ENCODE data around the gene CAMK1D.

Gene CAMK1D

DNA sequence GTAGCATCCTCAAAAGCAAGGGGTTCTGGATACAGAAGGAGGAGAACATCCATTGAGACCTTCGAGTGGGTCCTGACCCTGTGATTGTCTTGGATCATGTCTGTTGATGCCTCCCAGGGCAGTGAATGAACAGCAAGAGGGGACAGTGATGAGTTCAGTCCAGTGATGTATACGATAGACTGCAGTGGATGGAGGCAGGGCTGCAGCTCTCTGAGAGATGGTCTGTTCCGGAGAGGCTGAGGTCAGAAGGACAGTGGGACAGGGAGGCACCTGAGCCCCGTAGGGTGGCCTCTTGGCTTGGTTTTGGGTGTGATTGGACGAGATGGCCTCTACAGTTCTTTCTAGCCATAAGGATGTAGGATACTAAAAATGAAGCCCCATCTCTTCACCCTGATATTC lies 280.4 kb downstream of the CAMK1D start:
- H3K27ac Mint-ChIP-seq, result peak overlapping the region in 1 of 2 donors; percentile 52
- H3K27me3 Mint-ChIP-seq, result no peaks in the 10 kb centered on the region
- ATAC-seq, result no peak
- peaks cover 24% of the 10 kb centered on the region for H3K4me1 Mint-ChIP-seq
- DNase-seq, result no peak
- no peak overlapping the region for H3K4me3 Mint-ChIP-seq
- H3K9me3 Mint-ChIP-seq, result no peaks in the 10 kb centered on the region

DNA sequence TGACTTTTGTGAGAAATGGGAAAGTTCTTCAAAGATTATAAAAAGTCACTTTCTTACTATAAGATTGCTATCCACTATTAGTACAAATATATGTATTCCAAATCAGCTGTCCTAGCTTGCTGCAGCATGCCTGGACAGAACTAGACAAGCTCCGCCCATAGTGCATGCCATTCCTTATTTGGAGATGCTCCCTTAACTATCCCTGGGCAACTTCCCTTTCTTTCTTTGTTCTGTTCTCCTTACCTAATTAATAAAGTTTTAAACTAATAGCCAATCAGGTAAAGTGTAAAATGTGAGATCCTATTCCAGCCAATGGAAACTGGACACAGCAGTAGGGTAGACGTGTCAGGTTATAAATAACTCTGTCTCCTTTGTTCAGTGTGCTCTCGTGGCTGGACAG lies 281.9 kb downstream of the CAMK1D start:
- Mint-ChIP-seq H3K27ac (no peak overlapping the region), H3K4me1 (peaks cover 34% of the 10 kb centered on the region), H3K27me3 (no peaks in the 10 kb centered on the region), H3K4me3 (no peak overlapping the region), H3K9me3 (no peaks in the 10 kb centered on the region)
- DNase-seq, result no peak
- ATAC-seq, result no peak

DNA sequence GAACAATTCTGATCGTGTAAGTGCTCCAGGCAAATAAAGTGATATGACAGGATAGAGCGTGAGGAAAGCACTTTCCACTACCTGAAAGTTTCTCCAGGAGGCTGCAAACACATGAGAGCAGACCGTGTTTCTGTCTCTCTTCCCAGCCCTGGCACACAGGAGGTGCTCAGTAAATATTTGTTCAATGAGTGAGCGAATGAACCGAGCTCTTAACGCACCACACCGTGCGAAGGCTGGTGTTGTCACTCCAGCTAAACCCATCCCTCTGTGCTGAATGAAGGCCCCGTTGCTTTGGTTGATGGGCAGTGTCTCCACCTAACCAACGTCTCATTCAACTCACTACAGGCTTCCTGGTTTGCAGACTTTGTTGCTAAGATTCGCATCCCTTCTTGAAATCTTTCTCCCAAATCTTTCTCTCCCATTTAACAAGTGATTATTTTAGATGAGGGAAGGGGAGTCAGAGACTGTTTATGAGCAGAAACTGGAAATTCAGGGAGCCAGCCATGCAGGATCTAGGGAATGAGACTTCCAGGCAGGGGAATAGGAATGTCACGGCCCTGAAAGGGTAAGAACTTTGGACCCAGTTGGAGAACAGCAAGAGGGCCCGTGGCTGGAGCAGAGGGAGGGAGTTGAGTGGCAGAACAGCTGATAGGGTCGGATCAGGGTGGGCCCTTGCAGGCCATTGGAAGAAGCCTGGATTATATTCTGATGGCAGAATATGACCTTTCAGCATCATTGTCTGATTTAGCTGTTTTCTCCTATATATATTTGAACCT lies 282.6 kb downstream of the CAMK1D start:
- Mint-ChIP-seq H3K4me1 (peaks cover 34% of the 10 kb centered on the region), H3K27me3 (no peaks in the 10 kb centered on the region), H3K9me3 (no peaks in the 10 kb centered on the region), H3K4me3 (no peak overlapping the region), H3K27ac (peak overlapping the region in 1 of 2 donors; percentile 36)
- no peak for ATAC-seq
- no peak for DNase-seq

DNA sequence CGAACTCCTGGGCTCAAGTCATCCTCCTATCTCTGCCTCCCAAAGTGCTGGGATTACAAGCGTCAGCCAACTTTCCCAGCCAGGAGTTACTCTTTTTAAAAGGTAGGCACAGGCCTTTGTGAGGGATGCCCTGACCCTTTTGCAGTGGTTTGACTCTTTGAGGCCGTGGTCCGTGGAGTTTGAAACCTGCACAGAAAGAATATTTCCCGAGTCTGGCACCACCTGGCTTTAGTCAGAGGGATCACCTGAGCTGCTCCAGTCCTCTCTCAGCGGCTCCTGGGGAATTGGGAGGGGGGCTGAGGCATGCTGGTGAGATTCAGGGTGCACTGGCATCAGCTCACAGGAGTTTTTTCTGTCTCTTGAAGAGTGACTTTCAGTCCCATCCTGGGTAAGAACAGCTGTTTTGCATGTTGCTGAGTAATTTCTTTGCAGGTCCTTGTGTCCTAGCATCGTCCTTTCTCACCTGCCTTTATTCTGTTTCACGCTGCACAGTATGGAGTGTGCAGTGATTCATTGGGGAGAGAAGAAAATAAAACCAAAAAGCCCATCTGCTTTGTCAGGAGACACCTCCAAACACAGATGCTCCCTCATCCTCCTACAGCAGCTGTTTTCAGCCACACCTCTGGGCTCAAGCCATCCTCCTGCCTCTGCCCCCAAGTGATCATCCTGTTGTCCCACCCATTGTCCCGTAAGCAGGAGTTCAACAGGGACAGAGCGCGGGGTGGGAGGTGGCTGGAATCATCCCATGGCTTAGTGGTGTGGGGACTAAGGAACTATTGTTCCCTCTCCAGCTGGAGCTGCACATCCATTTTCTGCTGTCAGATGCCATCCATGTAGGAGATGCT lies 284.7 kb downstream of the CAMK1D start:
- Mint-ChIP-seq H3K27me3 (no peaks in the 10 kb centered on the region), H3K4me3 (no peak overlapping the region), H3K27ac (peak overlapping the region in 1 of 2 donors; percentile 51), H3K9me3 (no peaks in the 10 kb centered on the region), H3K4me1 (peaks cover 42% of the 10 kb centered on the region)
- no peak for DNase-seq
- no peak for ATAC-seq

DNA sequence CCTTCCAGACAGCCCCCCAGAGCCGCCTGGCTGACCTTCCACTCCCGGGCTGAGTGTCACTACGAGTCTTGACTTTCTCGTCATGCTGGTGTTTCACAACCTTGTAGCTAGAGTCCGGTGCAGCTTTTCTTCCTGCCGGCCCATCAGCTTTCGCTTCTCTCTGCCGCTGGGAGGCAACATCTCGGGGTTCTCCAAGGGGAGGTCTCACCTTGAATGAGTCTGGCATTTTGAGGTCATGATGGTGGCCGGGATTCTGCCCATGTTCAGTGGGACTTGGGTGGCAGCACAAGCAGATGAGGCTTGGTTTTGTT lies 285.2 kb downstream of the CAMK1D start:
- H3K9me3 Mint-ChIP-seq, result no peaks in the 10 kb centered on the region
- peak overlapping the region in 1 of 2 donors; percentile 38 for H3K4me3 Mint-ChIP-seq
- no peak for DNase-seq
- H3K4me1 Mint-ChIP-seq, result peaks cover 36% of the 10 kb centered on the region
- peak overlapping the region in 1 of 2 donors; percentile 95 for H3K27ac Mint-ChIP-seq
- ATAC-seq, result no peak
- H3K27me3 Mint-ChIP-seq, result no peaks in the 10 kb centered on the region

DNA sequence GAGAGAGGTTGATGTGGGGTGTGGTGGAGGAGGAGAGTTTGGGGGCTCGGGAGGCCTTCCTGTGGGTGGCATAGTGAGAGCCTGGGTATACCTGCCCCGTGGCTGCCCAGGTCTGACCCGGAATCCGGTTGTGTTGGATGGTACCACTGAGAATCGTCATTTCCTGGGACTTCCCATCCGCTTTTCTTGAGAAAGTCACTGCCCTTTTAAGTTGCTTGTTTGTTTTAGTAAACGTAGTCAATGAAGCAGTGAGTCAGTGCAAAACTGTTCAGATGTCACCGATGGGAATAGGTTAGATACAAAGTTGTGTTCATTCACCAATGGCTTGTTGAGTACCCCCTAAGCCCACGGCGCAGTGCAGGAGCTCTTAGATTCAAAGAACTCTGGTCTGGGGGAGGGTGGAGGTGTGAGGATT lies 285.8 kb downstream of the CAMK1D start:
- peak; percentile 67 for ATAC-seq
- Mint-ChIP-seq H3K27me3 (no peaks in the 10 kb centered on the region), H3K9me3 (no peaks in the 10 kb centered on the region), H3K4me1 (peaks cover 31% of the 10 kb centered on the region), H3K4me3 (peak overlapping the region; percentile 38 to 53), H3K27ac (peak overlapping the region; percentile 89 to 95)
- DNase-seq, result no peak

DNA sequence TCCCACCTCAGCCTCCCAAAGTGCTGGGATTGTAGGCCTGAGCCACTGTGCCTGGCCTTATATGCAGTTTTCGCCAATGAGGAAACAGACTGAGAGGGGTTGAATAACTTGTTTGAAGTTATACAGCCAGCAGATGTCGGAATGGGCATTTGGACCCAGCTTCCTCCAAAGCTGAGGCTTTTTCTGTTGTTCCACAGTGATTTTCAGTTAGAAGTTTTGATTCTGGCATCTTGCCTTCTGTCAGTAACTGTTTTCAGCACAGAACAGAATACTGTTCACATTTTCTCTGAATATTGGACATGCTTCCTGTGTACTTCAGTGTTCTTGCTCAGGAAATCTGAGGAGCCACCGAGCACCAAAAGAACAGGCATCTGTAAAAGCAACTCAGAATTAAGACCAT lies 287.2 kb downstream of the CAMK1D start:
- no peaks in the 10 kb centered on the region for H3K9me3 Mint-ChIP-seq
- H3K27me3 Mint-ChIP-seq, result no peaks in the 10 kb centered on the region
- no peak overlapping the region for H3K27ac Mint-ChIP-seq
- DNase-seq, result no peak
- no peak overlapping the region for H3K4me3 Mint-ChIP-seq
- no peak for ATAC-seq
- H3K4me1 Mint-ChIP-seq, result peaks cover 31% of the 10 kb centered on the region

DNA sequence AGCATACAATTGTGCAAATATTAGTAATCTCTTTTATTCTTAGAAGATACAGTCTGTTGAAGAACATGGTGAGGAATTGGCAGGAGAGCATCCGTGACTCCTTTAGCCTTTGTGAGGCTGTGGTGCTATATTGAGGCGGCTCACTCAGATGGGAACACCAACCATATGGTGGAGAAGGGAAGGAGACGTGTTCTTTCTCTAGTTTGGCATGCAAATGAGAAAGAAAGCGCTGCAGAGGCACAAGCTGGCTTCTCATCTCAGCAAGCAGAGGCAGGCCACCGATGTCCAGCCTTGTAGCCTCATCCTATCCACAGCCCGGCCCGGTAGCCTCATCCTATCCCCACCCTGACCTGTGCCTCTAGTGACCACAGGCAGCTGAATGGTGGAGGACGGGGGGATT lies 288.3 kb downstream of the CAMK1D start:
- no peaks in the 10 kb centered on the region for H3K27me3 Mint-ChIP-seq
- DNase-seq, result no peak
- H3K4me1 Mint-ChIP-seq, result peaks cover 31% of the 10 kb centered on the region

DNA sequence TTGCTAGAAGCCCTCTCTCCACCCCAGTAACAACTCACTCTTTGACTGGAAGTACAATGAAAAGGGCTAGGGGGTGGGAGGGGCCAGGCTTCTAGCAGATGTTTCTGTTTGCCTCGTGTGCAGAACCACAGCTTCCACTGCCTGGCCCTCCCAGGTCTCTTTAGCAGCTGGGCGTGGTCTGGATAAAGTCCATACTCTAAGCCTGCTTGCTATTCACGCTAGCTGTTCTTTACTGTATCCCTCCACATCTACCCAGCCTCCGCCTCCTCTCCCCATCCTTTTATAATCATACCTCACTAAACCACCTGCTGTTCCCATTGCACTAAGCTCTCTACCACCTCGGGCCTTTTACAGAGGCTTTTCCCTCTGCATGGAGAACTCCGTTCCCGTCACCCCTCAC lies 288.8 kb downstream of the CAMK1D start:
- Mint-ChIP-seq H3K4me3 (no peak overlapping the region), H3K27ac (no peak overlapping the region), H3K4me1 (peaks cover 31% of the 10 kb centered on the region), H3K27me3 (no peaks in the 10 kb centered on the region), H3K9me3 (no peaks in the 10 kb centered on the region)
- ATAC-seq, result peak; percentile 44
- DNase-seq, result no peak

More for the DNA sequence above, 288.3 kb downstream of the CAMK1D start:
- no peak for ATAC-seq
- H3K4me3 Mint-ChIP-seq, result no peak overlapping the region
- H3K27ac Mint-ChIP-seq, result no peak overlapping the region
- H3K9me3 Mint-ChIP-seq, result no peaks in the 10 kb centered on the region

DNA sequence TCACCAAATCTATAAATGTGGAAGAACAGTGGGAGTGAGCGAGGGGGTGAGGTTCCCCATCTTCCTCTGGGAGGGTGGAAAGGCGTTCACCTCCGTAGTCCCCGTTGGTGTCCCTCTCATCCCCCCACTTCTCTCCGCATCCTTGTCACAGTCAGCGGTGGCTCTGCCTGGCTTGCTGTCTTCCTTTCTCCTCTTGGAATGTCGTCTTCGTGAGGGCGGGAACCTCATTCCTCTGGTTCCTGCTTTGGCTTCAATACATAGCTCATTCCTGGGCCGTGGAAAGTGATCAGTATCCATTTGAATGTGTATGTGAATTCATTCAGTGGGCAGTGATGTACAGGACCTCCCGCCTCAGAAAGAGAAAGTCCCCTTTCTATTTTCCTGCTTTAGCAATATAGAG lies 289.4 kb downstream of the CAMK1D start:
- H3K27me3 Mint-ChIP-seq, result no peaks in the 10 kb centered on the region
- H3K4me3 Mint-ChIP-seq, result no peak overlapping the region
- ATAC-seq (no peak), DNase-seq (no peak)
- no peaks in the 10 kb centered on the region for H3K9me3 Mint-ChIP-seq
- peak overlapping the region in 1 of 2 donors; percentile 21 for H3K27ac Mint-ChIP-seq
- H3K4me1 Mint-ChIP-seq, result peaks cover 36% of the 10 kb centered on the region

DNA sequence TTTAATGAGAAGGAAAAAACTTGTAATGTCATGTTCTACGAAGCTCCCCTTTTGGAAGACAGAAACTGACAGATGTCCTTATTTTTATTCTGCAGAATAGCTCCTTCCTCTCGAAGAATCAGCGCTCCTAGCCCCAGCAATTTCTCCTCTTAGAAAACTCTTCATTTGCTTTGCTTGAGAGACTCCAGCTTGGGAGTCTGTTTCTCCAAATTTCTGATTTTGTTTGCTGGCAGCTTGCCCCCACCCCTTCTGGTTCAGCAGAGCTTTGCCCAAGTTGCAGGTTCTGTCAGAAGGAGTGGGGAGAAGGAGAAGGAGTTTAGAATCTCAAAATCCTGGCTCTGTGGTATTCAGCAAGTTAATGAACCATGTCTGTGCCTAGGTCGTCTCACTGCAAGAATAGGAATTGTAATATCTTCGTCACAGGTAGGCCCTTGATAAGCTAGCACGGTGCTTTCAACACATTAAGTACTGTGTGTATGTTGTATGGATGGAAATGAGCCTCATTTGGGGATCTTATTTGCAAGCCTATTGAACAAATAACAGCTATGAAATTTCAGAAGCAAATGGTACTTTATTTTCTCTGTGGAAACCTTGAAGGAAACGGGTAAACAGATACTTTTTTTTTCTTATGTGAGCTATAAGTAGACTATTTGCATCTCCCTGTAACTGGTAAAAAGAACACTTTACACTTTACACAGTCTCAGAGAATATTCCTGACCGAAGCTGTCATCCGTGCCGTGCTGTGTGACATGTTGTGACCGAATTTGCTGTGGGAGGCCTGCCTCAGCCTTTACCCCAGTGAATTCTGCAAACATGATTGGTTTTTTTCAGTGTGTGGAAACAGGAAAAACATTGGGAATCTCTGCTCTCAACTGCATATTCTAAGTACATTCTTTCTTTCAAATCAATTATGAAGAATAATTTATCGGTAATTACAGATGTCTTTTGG lies 290.9 kb downstream of the CAMK1D start:
- H3K9me3 Mint-ChIP-seq, result no peaks in the 10 kb centered on the region
- ATAC-seq (no peak), DNase-seq (no peak)
- no peak overlapping the region for H3K4me3 Mint-ChIP-seq
- no peak overlapping the region for H3K27ac Mint-ChIP-seq
- H3K4me1 Mint-ChIP-seq, result peaks cover 37% of the 10 kb centered on the region
- H3K27me3 Mint-ChIP-seq, result no peaks in the 10 kb centered on the region

DNA sequence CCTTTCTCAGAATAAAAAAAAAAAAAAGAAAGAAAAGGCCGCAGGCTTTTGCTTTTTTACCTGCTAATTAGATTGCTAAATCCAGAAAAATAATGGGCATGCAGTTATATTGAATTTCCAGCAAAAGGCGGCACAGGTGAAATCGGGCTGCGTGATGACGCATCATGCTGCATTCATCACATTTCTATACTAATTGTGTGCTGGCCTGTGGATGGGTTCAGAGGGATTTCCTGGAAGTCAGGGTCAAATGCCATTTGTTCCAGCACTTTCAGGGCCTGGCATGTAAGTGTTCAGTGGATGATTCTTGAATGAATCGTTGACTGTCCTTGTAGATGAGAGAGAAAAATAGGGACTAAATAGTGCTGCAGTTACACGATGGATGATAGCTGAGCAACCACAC lies 292.7 kb downstream of the CAMK1D start:
- H3K9me3 Mint-ChIP-seq, result no peaks in the 10 kb centered on the region
- H3K27me3 Mint-ChIP-seq, result no peaks in the 10 kb centered on the region
- H3K27ac Mint-ChIP-seq, result no peak overlapping the region
- peaks cover 36% of the 10 kb centered on the region for H3K4me1 Mint-ChIP-seq
- DNase-seq, result no peak
- H3K4me3 Mint-ChIP-seq, result no peak overlapping the region
- ATAC-seq, result no peak

DNA sequence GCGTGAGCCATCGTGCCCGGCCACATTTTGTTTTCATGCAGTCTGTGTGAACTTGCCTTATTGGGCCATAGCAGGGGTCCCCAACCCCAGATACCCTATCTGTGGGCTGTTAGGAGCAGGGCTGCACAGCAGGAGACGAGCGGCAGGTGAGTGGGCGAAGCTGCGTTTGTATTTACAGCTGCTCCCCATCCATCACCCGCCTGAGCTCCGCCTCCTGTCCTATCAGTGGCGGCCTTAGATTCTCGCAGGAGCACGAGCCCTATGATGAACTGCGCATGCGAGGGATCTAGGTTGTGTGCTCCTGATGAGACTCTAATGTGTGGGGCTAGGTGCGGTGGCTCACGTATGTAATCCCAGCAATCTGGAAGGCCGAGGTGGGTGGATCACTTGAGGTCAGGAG lies 293.9 kb downstream of the CAMK1D start:
- no peaks in the 10 kb centered on the region for H3K9me3 Mint-ChIP-seq
- H3K4me3 Mint-ChIP-seq, result no peak overlapping the region
- peaks cover 27% of the 10 kb centered on the region for H3K4me1 Mint-ChIP-seq
- no peaks in the 10 kb centered on the region for H3K27me3 Mint-ChIP-seq
- ATAC-seq (no peak), DNase-seq (no peak)
- no peak overlapping the region for H3K27ac Mint-ChIP-seq

DNA sequence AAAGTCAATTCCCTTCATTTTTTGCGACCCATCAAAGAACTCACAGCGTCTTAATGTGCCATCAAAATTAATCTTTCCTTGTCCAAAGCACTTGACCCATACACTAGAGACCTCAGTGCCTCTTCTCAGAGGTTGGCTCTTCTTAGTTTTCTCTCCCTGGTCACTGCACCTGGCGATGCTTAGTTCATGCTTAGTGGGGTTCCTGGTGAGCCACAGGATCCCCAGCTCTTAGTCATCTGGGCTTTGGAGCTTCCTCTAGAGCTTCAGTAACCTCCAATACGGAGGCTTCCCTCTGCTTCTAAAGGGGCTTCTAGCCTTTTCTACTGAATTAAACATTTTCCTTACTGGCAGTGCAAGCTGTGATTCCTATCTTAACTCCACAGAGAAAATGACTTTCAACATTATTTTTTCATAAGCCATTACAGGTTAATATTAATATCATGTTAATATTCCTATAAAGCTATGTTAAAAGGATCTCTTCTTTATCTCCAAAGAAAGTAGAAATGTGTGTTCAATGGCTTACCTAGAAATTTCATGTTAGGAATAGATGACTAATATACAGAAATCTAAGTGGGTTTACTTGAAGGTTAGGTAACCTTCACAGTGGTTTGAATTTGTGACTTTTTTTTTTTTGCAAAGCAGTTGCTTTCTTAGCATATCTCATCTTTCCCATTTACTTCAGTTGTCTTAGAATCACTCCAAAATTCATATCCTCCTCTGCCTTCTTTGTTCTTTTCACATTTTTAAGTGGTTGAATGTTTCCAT lies 295.2 kb downstream of the CAMK1D start:
- H3K9me3 Mint-ChIP-seq, result no peaks in the 10 kb centered on the region
- H3K4me3 Mint-ChIP-seq, result no peak overlapping the region
- peaks cover 23% of the 10 kb centered on the region for H3K4me1 Mint-ChIP-seq
- DNase-seq (peak in 1 of 2 donors; percentile 34), ATAC-seq (peak; percentile 78)
- no peaks in the 10 kb centered on the region for H3K27me3 Mint-ChIP-seq
- peak overlapping the region; percentile 4 to 5 for H3K27ac Mint-ChIP-seq

DNA sequence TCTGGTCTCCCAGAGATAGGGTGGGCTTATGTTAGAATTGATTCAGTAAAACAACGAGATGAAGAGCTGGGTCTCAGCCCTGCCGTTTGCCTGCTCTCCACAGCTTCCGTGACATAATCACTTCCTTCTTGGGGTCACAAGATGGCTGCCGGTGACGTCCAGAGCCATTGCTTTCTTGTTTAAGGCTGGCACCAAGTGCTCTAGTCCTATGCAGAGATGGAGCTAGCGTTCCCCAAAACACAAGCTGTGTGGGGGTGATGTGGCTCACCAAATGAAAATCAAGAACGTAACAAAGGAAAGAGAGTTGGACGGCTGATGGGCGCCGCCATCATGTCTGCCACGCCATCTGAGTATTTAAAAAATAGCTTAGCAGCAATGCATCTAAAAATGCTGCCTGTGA lies 296.1 kb downstream of the CAMK1D start:
- Mint-ChIP-seq H3K9me3 (no peaks in the 10 kb centered on the region), H3K4me1 (peaks cover 23% of the 10 kb centered on the region), H3K27me3 (no peaks in the 10 kb centered on the region), H3K27ac (no peak overlapping the region), H3K4me3 (no peak overlapping the region)
- no peak for DNase-seq
- no peak for ATAC-seq
